Heart left ventricle (tissue), 13 donors: Measurements from ENCODE around the gene AMACR.

Experiments used
- POLR2A ChIP-seq, 2 donors: fragments of 450-650 bp; IDR thresholded peaks; one replicate each; pipeline ENCODE4 v1.6.1; 2017; ENCODE audit warnings: antibody characterized with exemption in 2 of 2, mild to moderate bottlenecking in 2 of 2, moderate library complexity in 2 of 2
- TF ChIP-seq, protein P1 (sequence below), 12 donors: fragments of 200-600 bp; sonication (generic) in 4 of 12; IDR thresholded peaks; one replicate each; pipeline versions ENCODE4 v1.5.0 to v1.8.0; 2018 to 2022; ENCODE audit warnings: antibody characterized with exemption in 12 of 12, mild to moderate bottlenecking in 5 of 12
- donor health status: ischemic (EF 13 %, LVEDD 7.1; RV severe dilation, severe dysfunction).
- donor health status: DM: no; HTN: yes; CAD: no.
- donor health status: DM: no; HTN: no; CAD: no.
- donor health status: ischemic (EF 25% LVEDD 6.9; RV normal size, moderate dysfunction).
- donor health status: ischemic (EF 25% LVEDD 5.7; RV mildly dilated, moderate dysfunction).
- donor health status: ischemic (EF 35%, LVEDD 5.7; RV mildly dilated, moderate dysfunction).
- donor health status: nonischemic (EF 11% LVEDD 7.7; RV severe dilation, severe dysfunction).
- donor health status: DM: yes; HTN: yes; CAD: no.
- donor health status: PGD.
- donor health status: ischemic (EF 29% LVEDD 5.4; RV normal size, mild dysfunction).
- donor health status: nonischemic (EF 23%, LVEDD 6.1; RV moderate dilation, normal function).

DNA sequence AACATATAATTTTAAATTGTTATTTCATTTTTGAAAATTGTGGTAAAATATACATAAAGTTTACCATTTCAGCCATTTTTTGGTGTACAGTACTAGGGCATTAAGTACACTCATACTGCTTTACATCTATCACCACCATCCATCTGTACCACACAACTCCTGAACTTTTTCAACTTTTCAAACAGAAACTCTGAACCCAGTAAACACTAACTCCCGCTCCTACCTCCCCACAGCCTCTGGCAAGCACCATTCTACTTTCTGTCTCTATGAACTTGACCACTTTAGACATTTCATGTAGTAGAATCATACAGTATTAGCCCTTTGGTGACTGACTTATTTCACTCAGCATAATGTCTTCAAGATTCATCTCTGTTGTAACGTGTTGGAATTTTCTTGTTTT is 15.0 kb downstream of the AMACR start:
- TF ChIP-seq, protein P1, sequence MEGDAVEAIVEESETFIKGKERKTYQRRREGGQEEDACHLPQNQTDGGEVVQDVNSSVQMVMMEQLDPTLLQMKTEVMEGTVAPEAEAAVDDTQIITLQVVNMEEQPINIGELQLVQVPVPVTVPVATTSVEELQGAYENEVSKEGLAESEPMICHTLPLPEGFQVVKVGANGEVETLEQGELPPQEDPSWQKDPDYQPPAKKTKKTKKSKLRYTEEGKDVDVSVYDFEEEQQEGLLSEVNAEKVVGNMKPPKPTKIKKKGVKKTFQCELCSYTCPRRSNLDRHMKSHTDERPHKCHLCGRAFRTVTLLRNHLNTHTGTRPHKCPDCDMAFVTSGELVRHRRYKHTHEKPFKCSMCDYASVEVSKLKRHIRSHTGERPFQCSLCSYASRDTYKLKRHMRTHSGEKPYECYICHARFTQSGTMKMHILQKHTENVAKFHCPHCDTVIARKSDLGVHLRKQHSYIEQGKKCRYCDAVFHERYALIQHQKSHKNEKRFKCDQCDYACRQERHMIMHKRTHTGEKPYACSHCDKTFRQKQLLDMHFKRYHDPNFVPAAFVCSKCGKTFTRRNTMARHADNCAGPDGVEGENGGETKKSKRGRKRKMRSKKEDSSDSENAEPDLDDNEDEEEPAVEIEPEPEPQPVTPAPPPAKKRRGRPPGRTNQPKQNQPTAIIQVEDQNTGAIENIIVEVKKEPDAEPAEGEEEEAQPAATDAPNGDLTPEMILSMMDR (IDR thresholded peaks at IDR 0.05), result no peak
- TF ChIP-seq POLR2A (IDR thresholded peaks at IDR 0.05), result no peak
